Endothelial cell of umbilical vein (primary cell): ENCODE data around the gene GPR158. TPM values are rescaled to one million over a fixed set of nuclear protein-coding genes. Genes with fewer than 3 reads are reported as not detected.

Experiments used
- BruUV-seq: library from RNA; stranded (reverse); fragments of 400-500 nt; replicated peaks from 2 replicates; lab custom pipeline; 2021; lab: Mats Ljungman, UMichigan
- CTCF ChIA-PET: fragments of 300-600, 350-600 bp; sonication (Branson Sonifier 250); formaldehyde crosslinking; loops from one replicate; lab custom pipeline; 2021; ENCODE audit warnings: antibody characterized with exemption, inconsistent platforms; lab: Charles Lee
- POLR2A ChIA-PET: fragments of 300-600, 350-600 bp; sonication (Branson Sonifier 250); formaldehyde crosslinking; loops from one replicate; lab custom pipeline; 2021; ENCODE audit warnings: antibody characterized with exemption, inconsistent platforms; lab: Charles Lee
- DNase-seq: peaks from one replicate; pipeline ENCODE4 v3.0.0-alpha.2; 2011; ENCODE audit warnings: low read depth, low spot score
- FAIRE-seq: peaks from 2 replicates; lab custom pipeline; 2011; peaks lifted over from hg19 to GRCh38; lab: Jason Lieb, UNC
- H2AFZ ChIP-seq: 2 replicates; pipeline ENCODE4 v1.6.0; 2012; ENCODE audit warnings: low read depth, low read length, control low read depth, inconsistent platforms
- H3K27ac ChIP-seq: 2 replicates; pipeline ENCODE4 v1.5.1; 2011; ENCODE audit warnings: low read depth, mild to moderate bottlenecking, control low read depth, low read length, moderate library complexity; ENCODE audit not compliant: insufficient read depth
- H3K27me3 ChIP-seq, 2 experiments: 2 replicates each; pipeline versions ENCODE4 v1.6.0 to v1.6.1; 2011; ENCODE audit warnings: low read length in 2 of 2, mixed read lengths in 1 of 2; ENCODE audit not compliant: control insufficient read depth in 2 of 2, insufficient read depth in 2 of 2
- H3K36me3 ChIP-seq, 2 experiments: 2 replicates in 1 of 2; 3 replicates in 1 of 2; pipeline ENCODE4 v1.5.1; 2011; ENCODE audit warnings: low read length in 2 of 2, mild to moderate bottlenecking in 1 of 2, moderate library complexity in 1 of 2; ENCODE audit not compliant: control insufficient read depth in 2 of 2, insufficient read depth in 2 of 2; ENCODE audit errors: extremely low read depth in 1 of 2
- H3K4me1 ChIP-seq: 3 replicates; pipeline ENCODE4 v1.5.1; 2011; ENCODE audit warnings: mild to moderate bottlenecking, low read length; ENCODE audit not compliant: control insufficient read depth, insufficient read depth; ENCODE audit errors: extremely low read depth
- H3K4me2 ChIP-seq: 2 replicates; pipeline ENCODE4 v1.6.1; 2011; ENCODE audit warnings: low read length, control low read depth, mixed read lengths; ENCODE audit not compliant: insufficient read depth
- H3K4me3 ChIP-seq, 3 experiments: fragments of 200-600 bp in 1 of 3; sonication (generic), shearing (Covaris generic) in 1 of 3; replicated peaks in 1 of 3; 2 replicates each; pipeline ENCODE4 v1.5.1; 2011 to 2016; ENCODE audit warnings: control low read depth in 3 of 3, low read length in 3 of 3, mild to moderate bottlenecking in 2 of 3, inconsistent platforms in 1 of 3, low read depth in 1 of 3, moderate library complexity in 1 of 3; ENCODE audit not compliant: insufficient read depth in 1 of 3
- H3K79me2 ChIP-seq: 2 replicates; pipeline ENCODE4 v1.6.0; 2012; ENCODE audit warnings: low read length, inconsistent platforms; ENCODE audit not compliant: control insufficient read depth, insufficient read depth
- H3K9ac ChIP-seq: replicated peaks from 2 replicates; pipeline ENCODE3; 2011; ENCODE audit warnings: low read length, control low read depth; ENCODE audit not compliant: insufficient read depth; ENCODE audit errors: extremely low read depth
- H3K9me1 ChIP-seq: replicated peaks from 3 replicates; pipeline ENCODE4 v1.6.0; 2011; ENCODE audit warnings: mild to moderate bottlenecking, low read length; ENCODE audit not compliant: control insufficient read depth, insufficient read depth; ENCODE audit errors: extremely low read depth
- H3K9me3 ChIP-seq: replicated peaks from 2 replicates; pipeline ENCODE4 v1.5.1; 2012; ENCODE audit warnings: low read length, inconsistent platforms; ENCODE audit not compliant: control insufficient read depth, insufficient read depth
- H4K20me1 ChIP-seq: replicated peaks from 2 replicates; pipeline ENCODE3; 2011; ENCODE audit warnings: mild to moderate bottlenecking, low read length; ENCODE audit not compliant: control insufficient read depth, insufficient read depth; ENCODE audit errors: extremely low read depth
- CTCF ChIP-seq, 2 donors: IDR thresholded peaks; 1 replicate in 1 of 2; 2 replicates in 1 of 2; pipeline ENCODE4 v1.5.1; 2011; ENCODE audit warnings: low read length in 2 of 2, mild to moderate bottlenecking in 2 of 2, moderate library complexity in 2 of 2, control low read depth in 1 of 2, inconsistent platforms in 1 of 2, low read depth in 1 of 2; ENCODE audit not compliant: insufficient read depth in 1 of 2; ENCODE audit errors: extremely low read depth in 1 of 2
- EZH2 ChIP-seq: IDR thresholded peaks from 2 replicates; pipeline ENCODE4 v1.6.1; 2012; ENCODE audit warnings: borderline replicate concordance, low read depth, mild to moderate bottlenecking, moderate library complexity, low read length, inconsistent platforms; ENCODE audit not compliant: severe bottlenecking
- FOS ChIP-seq: IDR thresholded peaks from 2 replicates; pipeline ENCODE4 v1.6.1; 2011; ENCODE audit warnings: mild to moderate bottlenecking, low read length, moderate library complexity, borderline replicate concordance; ENCODE audit not compliant: insufficient read depth
- GATA2 ChIP-seq: IDR thresholded peaks from 2 replicates; pipeline ENCODE4 v1.7.0; 2011; ENCODE audit warnings: low read depth, mild to moderate bottlenecking, moderate library complexity, mixed read lengths, low read length; ENCODE audit not compliant: insufficient read length, insufficient read depth
- JUN ChIP-seq: IDR thresholded peaks from 2 replicates; pipeline ENCODE4 v1.6.1; 2011; ENCODE audit warnings: borderline replicate concordance, low read depth; ENCODE audit not compliant: insufficient read length, insufficient read depth
- MAX ChIP-seq: IDR thresholded peaks from 2 replicates; pipeline ENCODE4 v1.6.1; 2011; ENCODE audit not compliant: insufficient read depth, insufficient read length
- MYC ChIP-seq: IDR thresholded peaks from one replicate; pipeline ENCODE4 v1.6.1; 2011; ENCODE audit warnings: mild to moderate bottlenecking, low read depth, low read length
- POLR2A ChIP-seq: IDR thresholded peaks from 2 replicates; pipeline ENCODE4 v1.6.1; 2012; ENCODE audit warnings: low read depth, mild to moderate bottlenecking, control low read depth, low read length
- POLR2AphosphoS5 ChIP-seq: IDR thresholded peaks from 2 replicates; pipeline ENCODE4 v1.6.1; 2012; ENCODE audit warnings: low read depth, mild to moderate bottlenecking, control low read depth, low read length, moderate library complexity; ENCODE audit not compliant: insufficient read depth
- dilution Hi-C: fragments of 300-500 bp; cut with MboI; formaldehyde crosslinking; loops from one replicate; pipeline ENCODE4 v1.15.0; 2019; ENCODE audit warnings: low sequenced_read_pairs; ENCODE audit not compliant: extremely low pct_ligation_motif_present
- intact Hi-C: fragments of 100-400 bp; cut with micrococcal nuclease; formaldehyde crosslinking; loops from one replicate; pipeline ENCODE4 v1.10.0; 2022
- polyA plus RNA-seq, 4 experiments: library from polyadenylated mRNA; depleted of rRNA in 3 of 4; stranded (reverse) in 3 of 4; unstranded in 1 of 4; fragments of >200 nt; gene quantifications; 2 replicates each; pipeline versions ENCODE4 v1.2.1 to v1.2.3, GENCODE V29; 2011 to 2012; ENCODE audit warnings: missing spikeins in 1 of 4
- total RNA-seq: library from RNA; stranded (reverse); gene quantifications from 2 replicates; pipeline ENCODE4 v1.2.3, GENCODE V29; 2021

Gene GPR158
- total and polyA plus RNA-seq, 2 donors (not counting 3 experiments of a cell fraction or from before 2014, with no cell fraction given) = not detected

DNA sequence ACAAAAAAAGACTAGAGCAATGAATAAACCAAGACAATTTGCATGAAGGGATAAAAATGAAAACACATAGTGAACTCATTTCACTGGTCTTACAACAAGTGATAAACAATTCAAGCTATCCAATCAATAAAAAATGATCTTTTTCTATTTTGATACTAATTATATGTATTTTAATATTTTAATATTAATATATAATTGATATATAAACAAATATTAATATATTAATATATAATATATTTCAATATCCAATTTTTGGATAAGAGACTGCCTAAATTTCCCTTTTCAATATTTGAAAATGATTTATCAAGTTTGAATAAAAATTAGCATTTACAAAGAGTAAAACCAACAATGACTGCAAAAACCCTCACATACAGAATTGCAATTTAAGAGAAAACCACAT is 317.9 kb downstream of the GPR158 start:
- BruUV-seq = no TSS peak
- FAIRE-seq = no peak
- no peaks in the 10 kb centered on the region for H3K36me3 ChIP-seq
- no peaks in the 10 kb centered on the region for H3K9me3 ChIP-seq
- H3K4me2 ChIP-seq = peak overlapping the region; percentile 70
- H3K27ac ChIP-seq = peak overlapping the region; percentile 75
- no peaks in the 10 kb centered on the region for H4K20me1 ChIP-seq
- no peaks in the 10 kb centered on the region for H3K9me1 ChIP-seq
- dilution Hi-C loops (no loop called here), intact Hi-C loops (loop anchor here (1.0 kb wide), 2 partner anchors 36 to 64 kb away; no protein-coding TSS in a partner anchor)
- TF ChIP-seq POLR2AphosphoS5 (no peak), EZH2 (no peak), MYC (no peak), GATA2 (no peak), FOS (no peak), POLR2A (no peak), MAX (no peak), JUN (no peak), CTCF (IDR thresholded peaks at IDR 0.05; ENCODE audit: extremely low read depth in 1 of 2, insufficient read depth in 1 of 2, low read depth in 1 of 2, low read length in 2 of 2) (no peak)
- DNase-seq = no peak
- CTCF ChIA-PET = interaction anchor here (1.0 to 1.8 kb wide), 5 partner anchors 9 to 63 kb away, joined by 3 to 8 read pairs (median 5); no protein-coding TSS in a partner anchor
- POLR2A ChIA-PET = no interaction called here
- no peak overlapping the region for H3K4me3 ChIP-seq
- no peak overlapping the region for H3K9ac ChIP-seq
- no peaks in the 10 kb centered on the region for H3K79me2 ChIP-seq
- H2AFZ ChIP-seq = no peak overlapping the region
- H3K27me3 ChIP-seq = no peaks in the 10 kb centered on the region
- H3K4me1 ChIP-seq = peaks cover 22% of the 10 kb centered on the region
